GM12872 (cell line): ENCODE measurements around the gene CCDC106.

Source experiments
- TF ChIP-seq, protein P1 (sequence below): IDR thresholded peaks from 3 replicates; pipeline ENCODE4 v1.5.1; 2011; ENCODE audit warnings: low read depth, mild to moderate bottlenecking, low read length, moderate library complexity; ENCODE audit not compliant: insufficient read depth

CCDC106 gene

GRCh38 chr19:55668603-55669348 lies 20.8 kb downstream of the CCDC106 start:
- TF ChIP-seq, protein P1, sequence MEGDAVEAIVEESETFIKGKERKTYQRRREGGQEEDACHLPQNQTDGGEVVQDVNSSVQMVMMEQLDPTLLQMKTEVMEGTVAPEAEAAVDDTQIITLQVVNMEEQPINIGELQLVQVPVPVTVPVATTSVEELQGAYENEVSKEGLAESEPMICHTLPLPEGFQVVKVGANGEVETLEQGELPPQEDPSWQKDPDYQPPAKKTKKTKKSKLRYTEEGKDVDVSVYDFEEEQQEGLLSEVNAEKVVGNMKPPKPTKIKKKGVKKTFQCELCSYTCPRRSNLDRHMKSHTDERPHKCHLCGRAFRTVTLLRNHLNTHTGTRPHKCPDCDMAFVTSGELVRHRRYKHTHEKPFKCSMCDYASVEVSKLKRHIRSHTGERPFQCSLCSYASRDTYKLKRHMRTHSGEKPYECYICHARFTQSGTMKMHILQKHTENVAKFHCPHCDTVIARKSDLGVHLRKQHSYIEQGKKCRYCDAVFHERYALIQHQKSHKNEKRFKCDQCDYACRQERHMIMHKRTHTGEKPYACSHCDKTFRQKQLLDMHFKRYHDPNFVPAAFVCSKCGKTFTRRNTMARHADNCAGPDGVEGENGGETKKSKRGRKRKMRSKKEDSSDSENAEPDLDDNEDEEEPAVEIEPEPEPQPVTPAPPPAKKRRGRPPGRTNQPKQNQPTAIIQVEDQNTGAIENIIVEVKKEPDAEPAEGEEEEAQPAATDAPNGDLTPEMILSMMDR = no peak

GRCh38 chr19:55669418-55670279 lies 21.6 kb downstream of the CCDC106 start:
- TF ChIP-seq, protein P1 = no peak

- TF ChIP-seq, protein P1 = no peak
These were observed 22.5 kb downstream of the CCDC106 start for GRCh38 chr19:55670280-55671053.

- TF ChIP-seq, protein P1 = no peak
These were observed 23.0 kb downstream of the CCDC106 start for GRCh38 chr19:55671054-55671378.

- TF ChIP-seq, protein P1 = no peak
These were observed 24.4 kb downstream of the CCDC106 start for GRCh38 chr19:55672418-55672817.

DNA sequence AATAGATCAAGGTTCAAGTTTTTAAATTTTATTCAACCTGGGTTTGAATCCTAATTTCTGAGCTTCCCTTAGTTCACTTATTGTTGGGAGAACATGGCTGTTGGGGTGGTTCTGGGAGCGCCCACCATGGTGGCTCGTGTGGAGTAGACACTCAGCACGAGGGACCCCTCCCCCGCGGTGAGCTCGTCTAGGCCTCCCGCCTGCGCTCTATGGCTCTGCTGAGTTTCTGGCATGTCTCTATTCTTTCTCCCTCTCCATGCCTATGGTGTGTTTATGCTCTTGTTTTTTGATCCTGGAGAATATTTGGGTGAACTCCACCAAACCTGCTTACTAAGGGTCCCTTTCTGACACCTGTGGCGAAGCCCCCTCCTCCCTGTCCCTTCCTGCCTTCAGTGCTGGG lies 25.5 kb downstream of the CCDC106 start:
- TF ChIP-seq, protein P1 = no peak

DNA sequence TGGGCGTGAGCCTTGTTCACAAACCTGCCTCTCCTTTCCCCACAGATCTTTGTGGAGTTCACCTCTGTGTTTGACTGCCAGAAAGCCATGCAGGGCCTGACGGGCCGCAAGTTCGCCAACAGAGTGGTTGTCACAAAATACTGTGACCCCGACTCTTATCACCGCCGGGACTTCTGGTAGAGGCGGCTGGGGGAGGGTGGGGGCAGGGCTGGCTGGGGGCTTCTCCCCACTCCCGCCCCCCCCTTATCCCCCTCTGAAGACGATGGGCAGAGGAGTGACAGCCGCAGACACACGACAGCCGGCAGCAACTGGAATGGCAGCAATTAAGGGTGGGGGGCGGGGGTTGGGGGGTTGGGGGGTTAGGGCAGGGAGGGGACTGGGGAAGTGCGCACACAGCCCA lies 25.9 kb downstream of the CCDC106 start:
- TF ChIP-seq, protein P1 = no peak
